Fibroblast of the aortic adventitia (primary cell): Measurements from ENCODE around the gene BID. TPM values are rescaled to one million over a fixed set of nuclear protein-coding genes. Genes with fewer than 3 reads are reported as not detected.

ENCODE experiments used
- DNase-seq: peaks from one replicate; pipeline ENCODE4 v3.0.0-alpha.2; 2010; ENCODE audit warnings: low read depth
- H3K4me3 ChIP-seq: 2 replicates; pipeline ENCODE4 v1.5.1; 2011; ENCODE audit warnings: low read depth, mild to moderate bottlenecking, control low read depth, low read length, moderate library complexity
- CTCF ChIP-seq: IDR thresholded peaks from 2 replicates; pipeline ENCODE4 v1.5.1; 2011; ENCODE audit warnings: mild to moderate bottlenecking, low read length, control low read depth, inconsistent platforms; ENCODE audit not compliant: insufficient read depth
- total RNA-seq: library from RNA; depleted of rRNA; stranded (reverse); fragments of >200 nt; gene quantifications from 2 replicates; pipeline ENCODE4 v1.2.3, GENCODE V29; 2012; ENCODE audit warnings: low replicate concordance

The BID gene
- total RNA-seq, 1 donor: 5.7 TPM

- no peak for DNase-seq
- H3K4me3 ChIP-seq: no peak overlapping the region
- TF ChIP-seq CTCF: no peak
Observed at GRCh38 chr22:17811119-17811518, 36.9 kb upstream of the BID start.

DNA sequence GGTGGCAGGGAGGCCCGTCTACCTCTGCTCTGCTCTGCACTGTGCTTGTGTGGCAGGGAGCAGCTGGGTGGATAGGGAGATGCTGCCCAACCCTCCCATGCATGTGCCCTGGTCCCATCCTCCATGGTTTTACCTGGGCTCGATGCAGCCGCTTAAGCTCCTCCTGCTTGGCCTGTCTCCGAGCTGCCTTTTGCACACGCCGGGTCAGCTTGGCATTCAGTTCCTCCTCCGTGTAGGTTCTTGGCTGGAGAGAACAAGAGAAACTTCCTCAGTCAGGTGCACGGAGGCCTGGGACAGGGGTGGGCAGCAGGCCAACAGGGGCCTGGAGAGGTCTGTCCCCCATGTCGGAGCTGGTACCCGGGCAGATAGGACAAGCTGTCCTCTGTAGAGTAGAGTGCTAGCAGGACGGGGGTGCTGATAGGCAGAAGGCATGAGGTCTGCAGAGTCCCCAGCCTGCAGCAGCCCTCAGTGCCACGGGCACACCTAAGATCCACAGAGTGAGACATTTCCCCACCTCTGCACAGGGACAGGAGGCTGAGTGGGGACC is 36.4 kb upstream of the BID start:
- no peak overlapping the region for H3K4me3 ChIP-seq
- DNase-seq: no peak
- TF ChIP-seq CTCF: no peak

- no peak overlapping the region for H3K4me3 ChIP-seq
- no peak for TF ChIP-seq CTCF
- no peak for DNase-seq
Observed at GRCh38 chr22:17808693-17809403, 34.6 kb upstream of the BID start.

- H3K4me3 ChIP-seq: no peak overlapping the region
- DNase-seq: peak; percentile 7
- TF ChIP-seq CTCF: no peak
Observed at GRCh38 chr22:17807578-17808410, 33.5 kb upstream of the BID start.

DNA sequence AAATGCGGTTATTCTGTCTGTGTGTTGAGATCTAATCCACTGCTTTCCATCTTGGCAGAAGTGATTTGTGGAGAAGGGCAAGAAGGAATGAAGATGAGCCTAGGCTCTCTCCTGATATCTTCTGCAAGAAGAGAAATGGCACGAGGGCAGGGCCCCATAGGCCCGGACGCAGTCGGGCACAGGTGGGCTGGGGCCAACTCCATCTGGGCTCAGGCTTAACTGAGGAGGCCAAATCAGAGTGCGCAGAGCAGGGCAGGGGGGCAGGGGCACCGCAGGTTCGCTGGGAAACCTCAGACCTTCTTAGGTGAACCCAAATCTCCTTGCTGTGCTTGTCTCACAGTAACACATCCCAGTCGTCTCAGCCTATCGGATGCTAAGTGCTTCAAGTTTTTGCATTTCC is 32.8 kb upstream of the BID start:
- TF ChIP-seq CTCF: no peak
- DNase-seq: no peak
- no peak overlapping the region for H3K4me3 ChIP-seq

GRCh38 chr22:17806437-17806836 is 32.2 kb upstream of the BID start:
- DNase-seq: no peak
- no peak overlapping the region for H3K4me3 ChIP-seq
- TF ChIP-seq CTCF: no peak
